SK-N-SH treated with all-trans-retinoic acid at 6 μM for 48 hours (cell line): ENCODE measurements around the gene NME3.

Experiments used
- ATAC-seq: fragments of 200-7000 bp; cut with Tn5 transposase; 3 replicates; pipeline ENCODE4 v1.9.1; 2020; ENCODE audit warnings: mild to moderate bottlenecking, moderate library complexity
- ARNTL ChIP-seq: fragments of 450-650 bp; formaldehyde crosslinking; IDR thresholded peaks from 2 replicates; pipeline ENCODE4 v1.5.0; 2020; ENCODE audit warnings: low read depth, mild to moderate bottlenecking, moderate library complexity, borderline replicate concordance
- CREB5 ChIP-seq: fragments of 250-450 bp; sonication (Bioruptor Pico); IDR thresholded peaks from 2 replicates; pipeline ENCODE4 v1.5.1; 2020; ENCODE audit warnings: low read depth, mild to moderate bottlenecking, moderate library complexity
- CSDC2 ChIP-seq: fragments of 250-450 bp; sonication (Bioruptor Pico); IDR thresholded peaks from 2 replicates; pipeline ENCODE4 v1.5.0; 2020; ENCODE audit warnings: mild to moderate bottlenecking, moderate library complexity
- CSRNP3 ChIP-seq: fragments of 250-450 bp; sonication (Bioruptor Pico); IDR thresholded peaks from 2 replicates; pipeline ENCODE4 v1.5.1; 2021; ENCODE audit warnings: mild to moderate bottlenecking, moderate library complexity
- ESRRG ChIP-seq: fragments of 250-450 bp; sonication (Bioruptor Pico); IDR thresholded peaks from 2 replicates; pipeline ENCODE4 v1.6.1; 2021; ENCODE audit warnings: mild to moderate bottlenecking
- GLIS3 ChIP-seq: fragments of 250-450 bp; sonication (Bioruptor Pico); IDR thresholded peaks from 2 replicates; pipeline ENCODE4 v1.5.0; 2020; ENCODE audit warnings: mild to moderate bottlenecking, moderate library complexity
- ISL1 ChIP-seq: fragments of 250-450 bp; sonication (Bioruptor Pico); IDR thresholded peaks from 2 replicates; pipeline ENCODE4 v2.1.2; 2022; ENCODE audit warnings: mild to moderate bottlenecking, moderate library complexity
- OSR1 ChIP-seq: fragments of 250-450 bp; sonication (Bioruptor Pico); IDR thresholded peaks from 2 replicates; pipeline ENCODE4 v1.8.0; 2022; ENCODE audit warnings: moderate library complexity, mild to moderate bottlenecking, inconsistent platforms
- PPARA ChIP-seq: fragments of 250-450 bp; sonication (Bioruptor Pico); IDR thresholded peaks from 2 replicates; pipeline ENCODE4 v1.5.0; 2020; ENCODE audit warnings: mild to moderate bottlenecking, borderline replicate concordance
- RARB ChIP-seq: fragments of 250-450 bp; sonication (Bioruptor Pico); IDR thresholded peaks from 2 replicates; pipeline ENCODE4 v1.8.0; 2021; ENCODE audit warnings: mild to moderate bottlenecking, moderate library complexity
- SNAI2 ChIP-seq: fragments of 250-450 bp; sonication (Bioruptor Pico); IDR thresholded peaks from 2 replicates; pipeline ENCODE4 v1.5.0; 2020; ENCODE audit warnings: mild to moderate bottlenecking, moderate library complexity
- TCF4 ChIP-seq: fragments of 250-450 bp; sonication (Bioruptor Pico); IDR thresholded peaks from 2 replicates; pipeline ENCODE4 v1.8.0; 2021; ENCODE audit warnings: mild to moderate bottlenecking, moderate library complexity, borderline replicate concordance
- TOX ChIP-seq: fragments of 250-450 bp; sonication (Bioruptor Pico); IDR thresholded peaks from 2 replicates; pipeline ENCODE4 v1.8.0; 2021; ENCODE audit warnings: mild to moderate bottlenecking, moderate library complexity, borderline replicate concordance
- ZC3H10 ChIP-seq: fragments of 250-450 bp; sonication (Bioruptor Pico); IDR thresholded peaks from 2 replicates; pipeline ENCODE4 v1.5.1; 2021; ENCODE audit warnings: mild to moderate bottlenecking, moderate library complexity
- ZFP3 ChIP-seq: fragments of 250-450 bp; sonication (Bioruptor Pico); IDR thresholded peaks from 2 replicates; pipeline ENCODE4 v1.5.0; 2020; ENCODE audit warnings: mild to moderate bottlenecking, moderate library complexity
- ZNF70 ChIP-seq: fragments of 450-650 bp; formaldehyde crosslinking; IDR thresholded peaks from 2 replicates; pipeline ENCODE4 v1.5.0; 2020; ENCODE audit warnings: mild to moderate bottlenecking, moderate library complexity
- ZNF8 ChIP-seq: fragments of 450-650 bp; formaldehyde crosslinking; IDR thresholded peaks from 2 replicates; pipeline ENCODE4 v1.5.0; 2020; ENCODE audit warnings: mild to moderate bottlenecking, moderate library complexity
- TF ChIP-seq, protein P1 (sequence below): fragments of 250-450 bp; sonication (Bioruptor Pico); IDR thresholded peaks from 2 replicates; pipeline ENCODE4 v1.8.0; 2021; ENCODE audit warnings: low read depth, mild to moderate bottlenecking, moderate library complexity, borderline replicate concordance
- TF ChIP-seq, protein P2 (sequence below): fragments of 250-450 bp; sonication (Bioruptor Pico); IDR thresholded peaks from 2 replicates; pipeline ENCODE4 v1.8.0; 2020; ENCODE audit warnings: mild to moderate bottlenecking, moderate library complexity, borderline replicate concordance

The NME3 gene

DNA sequence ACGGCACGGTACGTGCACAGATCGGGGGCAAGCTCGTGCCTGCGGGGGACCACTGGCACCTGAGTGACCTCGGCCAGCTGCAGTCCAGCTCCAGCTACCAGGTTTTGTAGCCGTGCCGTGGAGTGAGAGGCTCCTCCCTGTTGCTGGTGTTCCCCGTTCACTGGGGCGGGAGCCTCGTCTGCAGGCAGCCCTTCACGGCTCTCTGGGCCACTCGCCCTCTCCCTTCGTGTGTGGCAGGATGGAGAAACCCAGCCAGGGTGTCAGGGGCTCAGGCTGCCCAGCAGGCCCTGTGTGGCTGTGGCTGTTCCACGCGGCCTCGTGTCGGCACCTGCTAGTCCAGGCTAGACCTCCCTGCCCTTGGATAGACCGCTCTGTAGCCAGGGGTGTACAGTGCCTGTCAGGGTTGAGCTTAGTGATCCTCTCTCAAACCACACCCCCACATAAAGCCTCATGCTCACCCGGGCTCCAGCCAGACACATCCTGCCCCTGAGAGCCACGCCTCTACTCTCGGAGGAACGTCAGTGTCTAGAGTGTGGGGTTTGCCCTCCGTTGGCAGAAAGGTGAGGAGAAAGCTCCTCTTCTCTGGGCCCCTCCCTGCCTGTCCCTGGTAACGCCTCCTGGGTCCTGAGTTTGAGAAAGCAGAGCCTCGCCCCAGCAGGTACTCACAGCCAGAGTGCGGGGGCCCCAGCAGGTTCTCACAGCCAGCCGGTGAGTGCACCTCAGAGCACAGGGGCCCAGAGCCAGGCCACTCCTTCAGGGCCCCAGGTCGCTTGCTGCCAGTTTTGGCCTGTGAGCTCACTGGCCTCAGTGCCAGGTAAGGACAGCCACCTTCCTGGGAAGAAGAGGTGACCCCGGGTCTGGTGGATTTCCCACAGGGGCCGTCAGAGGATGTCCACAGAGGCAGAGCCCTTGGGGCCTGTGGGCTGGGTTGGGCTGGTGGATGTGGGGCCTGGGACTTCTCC is 27.7 kb downstream of the NME3 start:
- no peak for ATAC-seq
- no peak for TF ChIP-seq CSDC2 (CRISPR knock-in tag)
- no peak for TF ChIP-seq ISL1 (CRISPR knock-in tag)
- no peak for TF ChIP-seq CREB5 (CRISPR knock-in tag)
- TF ChIP-seq ZFP3: no peak
- no peak for TF ChIP-seq SNAI2 (CRISPR knock-in tag)

DNA sequence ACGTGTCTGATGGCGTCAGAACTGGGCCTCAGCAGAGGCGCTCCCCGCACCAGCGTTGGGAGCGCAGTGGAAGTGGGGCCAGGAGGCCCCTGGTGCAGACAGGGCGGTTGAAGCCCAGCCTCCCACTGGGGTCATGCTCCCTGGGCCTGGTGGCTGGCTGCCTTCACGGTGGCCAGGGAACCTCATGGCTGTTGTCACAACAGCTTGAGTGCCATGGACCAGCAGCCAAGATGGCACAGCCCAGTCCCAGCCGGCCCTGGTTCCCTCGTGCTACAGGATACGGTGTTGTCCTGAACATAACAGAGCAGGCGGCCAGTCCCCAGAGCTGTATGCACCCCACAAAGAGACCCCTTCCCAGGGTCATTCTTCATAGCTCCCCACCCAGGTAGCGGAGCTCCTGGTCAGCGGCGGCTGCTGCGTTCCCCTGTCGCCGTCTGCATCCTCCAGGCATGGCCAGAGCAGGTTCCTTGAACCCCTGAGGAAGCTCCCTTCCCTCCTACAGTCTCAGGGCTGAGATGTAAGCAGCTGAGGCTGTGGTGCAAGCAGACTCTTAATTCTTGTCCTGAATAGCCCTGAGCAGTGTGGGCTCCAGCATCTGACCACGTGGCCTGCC is 29.7 kb downstream of the NME3 start:
- no peak for ATAC-seq
- TF ChIP-seq ARNTL (CRISPR knock-in tag) (no peak), PPARA (CRISPR knock-in tag) (no peak)
- TF ChIP-seq, protein P1, sequence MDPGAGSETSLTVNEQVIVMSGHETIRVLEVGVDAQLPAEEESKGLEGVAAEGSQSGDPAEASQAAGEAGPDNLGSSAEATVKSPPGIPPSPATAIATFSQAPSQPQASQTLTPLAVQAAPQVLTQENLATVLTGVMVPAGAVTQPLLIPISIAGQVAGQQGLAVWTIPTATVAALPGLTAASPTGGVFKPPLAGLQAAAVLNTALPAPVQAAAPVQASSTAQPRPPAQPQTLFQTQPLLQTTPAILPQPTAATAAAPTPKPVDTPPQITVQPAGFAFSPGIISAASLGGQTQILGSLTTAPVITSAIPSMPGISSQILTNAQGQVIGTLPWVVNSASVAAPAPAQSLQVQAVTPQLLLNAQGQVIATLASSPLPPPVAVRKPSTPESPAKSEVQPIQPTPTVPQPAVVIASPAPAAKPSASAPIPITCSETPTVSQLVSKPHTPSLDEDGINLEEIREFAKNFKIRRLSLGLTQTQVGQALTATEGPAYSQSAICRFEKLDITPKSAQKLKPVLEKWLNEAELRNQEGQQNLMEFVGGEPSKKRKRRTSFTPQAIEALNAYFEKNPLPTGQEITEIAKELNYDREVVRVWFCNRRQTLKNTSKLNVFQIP (CRISPR knock-in tag): no peak

DNA sequence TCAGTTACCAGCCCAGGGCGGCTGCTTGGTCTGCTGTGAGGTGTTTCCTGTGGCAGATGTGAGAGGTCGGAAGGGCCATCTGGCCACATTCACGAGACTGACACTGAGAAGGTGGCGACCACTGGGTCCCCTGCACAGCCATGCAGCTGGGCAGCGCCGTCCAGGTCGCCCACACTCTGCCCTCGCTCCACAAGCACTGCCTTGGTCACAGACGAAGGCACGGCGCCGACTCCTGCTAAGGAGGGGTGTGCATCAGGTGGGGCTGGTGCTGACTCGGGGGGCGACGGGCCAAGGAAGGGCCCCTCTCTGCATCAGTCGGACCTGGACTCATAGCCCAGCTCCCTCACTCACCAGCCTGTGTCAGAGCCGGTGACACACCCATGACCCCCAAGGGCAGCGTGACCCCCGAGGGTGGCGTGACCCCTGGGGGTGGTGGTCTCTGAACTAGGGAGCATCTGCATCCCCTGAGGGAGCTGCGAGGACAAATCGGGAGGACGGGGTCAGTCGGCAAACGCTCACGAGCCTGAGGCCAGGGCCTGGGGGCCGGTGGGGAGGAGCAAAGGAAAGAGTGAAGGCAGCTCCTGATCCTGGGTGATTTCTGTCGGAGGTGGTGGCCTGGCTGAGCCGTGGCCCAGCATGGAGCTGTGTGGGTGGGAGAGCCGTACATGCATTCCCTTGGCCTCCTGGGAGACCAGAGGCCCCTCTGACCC is 30.4 kb downstream of the NME3 start:
- TF ChIP-seq OSR1 (CRISPR knock-in tag) (no peak), ZNF8 (CRISPR knock-in tag) (no peak), CSDC2 (CRISPR knock-in tag) (no peak), RARB (no peak), CREB5 (CRISPR knock-in tag) (no peak), TOX (CRISPR knock-in tag) (no peak), PPARA (CRISPR knock-in tag) (no peak), SNAI2 (CRISPR knock-in tag) (no peak), GLIS3 (CRISPR knock-in tag) (no peak), ZFP3 (no peak), ARNTL (CRISPR knock-in tag) (no peak), ZNF70 (CRISPR knock-in tag) (no peak), TCF4 (CRISPR knock-in tag) (no peak), ZC3H10 (CRISPR knock-in tag) (no peak), CSRNP3 (no peak), ISL1 (CRISPR knock-in tag) (no peak), ESRRG (CRISPR knock-in tag) (no peak)
- TF ChIP-seq, protein P2, sequence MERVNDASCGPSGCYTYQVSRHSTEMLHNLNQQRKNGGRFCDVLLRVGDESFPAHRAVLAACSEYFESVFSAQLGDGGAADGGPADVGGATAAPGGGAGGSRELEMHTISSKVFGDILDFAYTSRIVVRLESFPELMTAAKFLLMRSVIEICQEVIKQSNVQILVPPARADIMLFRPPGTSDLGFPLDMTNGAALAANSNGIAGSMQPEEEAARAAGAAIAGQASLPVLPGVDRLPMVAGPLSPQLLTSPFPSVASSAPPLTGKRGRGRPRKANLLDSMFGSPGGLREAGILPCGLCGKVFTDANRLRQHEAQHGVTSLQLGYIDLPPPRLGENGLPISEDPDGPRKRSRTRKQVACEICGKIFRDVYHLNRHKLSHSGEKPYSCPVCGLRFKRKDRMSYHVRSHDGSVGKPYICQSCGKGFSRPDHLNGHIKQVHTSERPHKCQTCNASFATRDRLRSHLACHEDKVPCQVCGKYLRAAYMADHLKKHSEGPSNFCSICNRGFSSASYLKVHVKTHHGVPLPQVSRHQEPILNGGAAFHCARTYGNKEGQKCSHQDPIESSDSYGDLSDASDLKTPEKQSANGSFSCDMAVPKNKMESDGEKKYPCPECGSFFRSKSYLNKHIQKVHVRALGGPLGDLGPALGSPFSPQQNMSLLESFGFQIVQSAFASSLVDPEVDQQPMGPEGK (CRISPR knock-in tag): no peak
- no peak for ATAC-seq
